Muscle of leg (tissue), 11 donors: ENCODE results near the gene OSBPL10. TPM values are rescaled to one million over a fixed set of nuclear protein-coding genes. Genes with fewer than 3 reads are reported as not detected.

Experiments used
- DNase-seq: peaks from one replicate; pipeline ENCODE4 v3.0.0; 2013
- H3K27ac ChIP-seq: one replicate; pipeline ENCODE4 v1.5.1; 2013; ENCODE audit warnings: mild to moderate bottlenecking, low read length, control low read depth
- H3K27me3 ChIP-seq: one replicate; pipeline ENCODE4 v1.6.1; 2013; ENCODE audit warnings: low read length; ENCODE audit not compliant: control insufficient read depth, insufficient read depth
- H3K36me3 ChIP-seq: one replicate; pipeline ENCODE4 v1.6.1; 2013; ENCODE audit warnings: low read length; ENCODE audit not compliant: control insufficient read depth, insufficient read depth
- H3K4me1 ChIP-seq: one replicate; pipeline ENCODE4 v1.6.1; 2013; ENCODE audit warnings: low read length; ENCODE audit not compliant: control insufficient read depth, insufficient read depth
- H3K4me3 ChIP-seq: one replicate; pipeline ENCODE4 v1.5.1; 2013; ENCODE audit warnings: low read length, control low read depth
- H3K9me3 ChIP-seq: replicated peaks from 2 replicates; pipeline ENCODE4 v1.6.1; 2013; ENCODE audit warnings: low read depth, low read length; ENCODE audit not compliant: control insufficient read depth
- WGBS: methylation state at CpG from one replicate; pipeline ENCODE4 v1.1.5; 2013; ENCODE audit warnings: missing lambda C conversion rate; ENCODE audit not compliant: insufficient coverage; 5-methylcytosine and 5-hydroxymethylcytosine counted together
- polyA plus RNA-seq, 8 donors: library from polyadenylated mRNA; unstranded; fragments of 120-200 nt; gene quantifications; one replicate each; pipeline versions ENCODE4 v1.2.1 to v1.2.3, GENCODE V29; 2013; ENCODE audit warnings: inconsistent platforms in 1 of 8, low replicate concordance in 1 of 8; ENCODE audit not compliant: insufficient read length in 8 of 8, insufficient read depth in 1 of 8
- total RNA-seq: library from RNA; stranded (reverse); fragments of 120-200 nt; gene quantifications from one replicate; pipeline ENCODE4 v1.2.4, GENCODE V29; 2013

OSBPL10 gene
- total and polyA plus RNA-seq, 9 donors, result 7.6 to 19.3 (median 13.7) TPM

- Histone ChIP-seq H3K4me1 (no peaks in the 10 kb centered on the region), H3K9me3 (no peaks in the 10 kb centered on the region), H3K4me3 (no peak overlapping the region), H3K36me3 (peaks cover 19% of the 10 kb centered on the region), H3K27me3 (no peaks in the 10 kb centered on the region), H3K27ac (no peak overlapping the region)
- no CpG with 5 or more reads among the region's 6 CpGs for WGBS
- DNase-seq, result no peak
Measured at GRCh38 chr3:31624083-31624709, 356.9 kb downstream of the OSBPL10 start.

GRCh38 chr3:31622636-31623288 is 358.3 kb downstream of the OSBPL10 start:
- no peaks in the 10 kb centered on the region for H3K9me3 ChIP-seq
- H3K27me3 ChIP-seq, result no peaks in the 10 kb centered on the region
- no peaks in the 10 kb centered on the region for H3K4me1 ChIP-seq
- no peak for DNase-seq
- no peak overlapping the region for H3K27ac ChIP-seq
- H3K4me3 ChIP-seq, result no peak overlapping the region
- peaks cover 19% of the 10 kb centered on the region for H3K36me3 ChIP-seq
- no CpG with 5 or more reads among the region's 4 CpGs for WGBS

GRCh38 chr3:31621314-31621713 is 359.7 kb downstream of the OSBPL10 start:
- H3K27me3 ChIP-seq, result no peaks in the 10 kb centered on the region
- no peaks in the 10 kb centered on the region for H3K9me3 ChIP-seq
- no CpG with 5 or more reads among the region's 3 CpGs for WGBS
- no peaks in the 10 kb centered on the region for H3K4me1 ChIP-seq
- no peak overlapping the region for H3K4me3 ChIP-seq
- H3K36me3 ChIP-seq, result peaks cover 8% of the 10 kb centered on the region
- no peak overlapping the region for H3K27ac ChIP-seq
- no peak for DNase-seq

- DNase-seq, result no peak
- Histone ChIP-seq H3K9me3 (no peaks in the 10 kb centered on the region), H3K27me3 (no peaks in the 10 kb centered on the region), H3K36me3 (peaks cover 7% of the 10 kb centered on the region), H3K4me1 (no peaks in the 10 kb centered on the region), H3K27ac (no peak overlapping the region), H3K4me3 (no peak overlapping the region)
- 100% methylated on average over 1 of the region's 1 CpG for WGBS
Measured at GRCh38 chr3:31620656-31621055, 360.4 kb downstream of the OSBPL10 start.

GRCh38 chr3:31616711-31617110 is 364.4 kb downstream of the OSBPL10 start:
- Histone ChIP-seq H3K4me1 (no peaks in the 10 kb centered on the region), H3K27ac (no peak overlapping the region), H3K27me3 (no peaks in the 10 kb centered on the region), H3K4me3 (no peak overlapping the region), H3K9me3 (no peaks in the 10 kb centered on the region), H3K36me3 (peaks cover 2% of the 10 kb centered on the region)
- WGBS, result no CpG with 5 or more reads among the region's 2 CpGs
- no peak for DNase-seq

GRCh38 chr3:31615071-31615875 is 365.8 kb downstream of the OSBPL10 start:
- Histone ChIP-seq H3K4me3 (no peak overlapping the region), H3K27me3 (no peaks in the 10 kb centered on the region), H3K4me1 (no peaks in the 10 kb centered on the region), H3K27ac (no peak overlapping the region), H3K9me3 (no peaks in the 10 kb centered on the region), H3K36me3 (no peaks in the 10 kb centered on the region)
- no peak for DNase-seq
- no CpG with 5 or more reads among the region's 4 CpGs for WGBS

GRCh38 chr3:31614162-31614921 is 366.7 kb downstream of the OSBPL10 start:
- H3K27ac ChIP-seq, result no peak overlapping the region
- no peaks in the 10 kb centered on the region for H3K9me3 ChIP-seq
- no peak overlapping the region for H3K4me3 ChIP-seq
- H3K27me3 ChIP-seq, result no peaks in the 10 kb centered on the region
- no CpG with 5 or more reads among the region's 5 CpGs for WGBS
- no peaks in the 10 kb centered on the region for H3K36me3 ChIP-seq
- H3K4me1 ChIP-seq, result no peaks in the 10 kb centered on the region
- DNase-seq, result no peak

GRCh38 chr3:31613654-31614053 is 367.4 kb downstream of the OSBPL10 start:
- no peaks in the 10 kb centered on the region for H3K4me1 ChIP-seq
- no peaks in the 10 kb centered on the region for H3K27me3 ChIP-seq
- no peak overlapping the region for H3K4me3 ChIP-seq
- H3K27ac ChIP-seq, result no peak overlapping the region
- no peak for DNase-seq
- WGBS, result no CpG with 5 or more reads among the region's 4 CpGs
- H3K36me3 ChIP-seq, result no peaks in the 10 kb centered on the region
- H3K9me3 ChIP-seq, result no peaks in the 10 kb centered on the region

GRCh38 chr3:31613177-31613576 is 367.9 kb downstream of the OSBPL10 start:
- Histone ChIP-seq H3K27ac (no peak overlapping the region), H3K27me3 (no peaks in the 10 kb centered on the region), H3K4me1 (no peaks in the 10 kb centered on the region), H3K9me3 (no peaks in the 10 kb centered on the region), H3K4me3 (no peak overlapping the region), H3K36me3 (no peaks in the 10 kb centered on the region)
- no peak for DNase-seq
- no CpG with 5 or more reads among the region's 1 CpG for WGBS
